Loucy (cell line): ENCODE data around the gene LPP.
A peak's percentile ranks its signal among the peaks of the same experiment; 100 is the strongest.

Experiments used
- H2AFZ ChIP-seq: fragments of 200-600 bp; sonication (generic); 2 replicates; pipeline ENCODE4 v1.6.0; 2016; ENCODE audit warnings: antibody characterized with exemption, mild to moderate bottlenecking, low read length, moderate library complexity
- H3F3A ChIP-seq: fragments of 200-600 bp; 2 replicates; pipeline ENCODE4 v1.6.0; 2016; ENCODE audit warnings: antibody characterized with exemption, low read depth, mild to moderate bottlenecking
- H3K27me3 ChIP-seq: fragments of 200-600 bp; sonication (generic); 2 replicates; pipeline ENCODE4 v1.6.1; 2014; ENCODE audit warnings: low read length, mild to moderate bottlenecking; ENCODE audit not compliant: insufficient read depth, poor library complexity, severe bottlenecking
- H3K36me3 ChIP-seq: fragments of 200-600 bp; sonication (generic); 2 replicates; pipeline ENCODE4 v1.6.1; 2016; ENCODE audit warnings: low read length; ENCODE audit not compliant: insufficient read depth
- H3K4me1 ChIP-seq: fragments of 200-600 bp; sonication (generic); 2 replicates; pipeline ENCODE4 v1.5.1; 2014; ENCODE audit warnings: low read length, mild to moderate bottlenecking; ENCODE audit not compliant: insufficient read depth, poor library complexity, severe bottlenecking
- H3K4me2 ChIP-seq: fragments of 200-600 bp; sonication (generic); 2 replicates; pipeline ENCODE4 v1.6.0; 2014; ENCODE audit warnings: antibody characterized with exemption, low read length, low read depth, mild to moderate bottlenecking; ENCODE audit not compliant: poor library complexity, severe bottlenecking
- H3K4me3 ChIP-seq: fragments of 200-600 bp; sonication (generic); 2 replicates; pipeline ENCODE4 v1.5.1; 2014; ENCODE audit warnings: low read length, mild to moderate bottlenecking, mixed read lengths; ENCODE audit not compliant: poor library complexity, severe bottlenecking
- H3K79me2 ChIP-seq: fragments of 200-600 bp; sonication (generic); 2 replicates; pipeline ENCODE4 v1.6.1; 2014; ENCODE audit warnings: low read length; ENCODE audit not compliant: insufficient read depth
- H3K9ac ChIP-seq: fragments of 200-600 bp; sonication (generic); 2 replicates; pipeline ENCODE4 v1.6.0; 2014; ENCODE audit warnings: mild to moderate bottlenecking, low read depth, low read length, moderate library complexity; ENCODE audit not compliant: poor library complexity, severe bottlenecking
- H3K9me2 ChIP-seq: fragments of 200-600 bp; sonication (generic); replicated peaks from 2 replicates; pipeline ENCODE4 v1.6.1; 2016; ENCODE audit warnings: low read depth, low read length, mixed read lengths
- H3K9me3 ChIP-seq: fragments of 200-600 bp; sonication (generic); 2 replicates; pipeline ENCODE4 v1.6.1; 2014; ENCODE audit warnings: mild to moderate bottlenecking, antibody characterized with exemption, low read length, low read depth; ENCODE audit not compliant: insufficient read depth
- H4K20me1 ChIP-seq: fragments of 200-600 bp; sonication (generic); 2 replicates; pipeline ENCODE4 v1.6.0; 2014; ENCODE audit warnings: antibody characterized with exemption, low read length, mild to moderate bottlenecking; ENCODE audit not compliant: insufficient read depth, poor library complexity, severe bottlenecking
- EZH2phosphoT487 ChIP-seq: fragments of 200-600 bp; IDR thresholded peaks from 2 replicates; pipeline ENCODE4 v1.6.1; 2018; ENCODE audit warnings: antibody characterized with exemption, mild to moderate bottlenecking, moderate library complexity, borderline replicate concordance
- TF ChIP-seq, protein P1 (sequence below): fragments of 200-600 bp; sonication (generic); conservative IDR thresholded peaks from 2 replicates; pipeline ENCODE4 v1.5.1; 2014; ENCODE audit warnings: mild to moderate bottlenecking, antibody characterized with exemption, low read length

Gene LPP

DNA sequence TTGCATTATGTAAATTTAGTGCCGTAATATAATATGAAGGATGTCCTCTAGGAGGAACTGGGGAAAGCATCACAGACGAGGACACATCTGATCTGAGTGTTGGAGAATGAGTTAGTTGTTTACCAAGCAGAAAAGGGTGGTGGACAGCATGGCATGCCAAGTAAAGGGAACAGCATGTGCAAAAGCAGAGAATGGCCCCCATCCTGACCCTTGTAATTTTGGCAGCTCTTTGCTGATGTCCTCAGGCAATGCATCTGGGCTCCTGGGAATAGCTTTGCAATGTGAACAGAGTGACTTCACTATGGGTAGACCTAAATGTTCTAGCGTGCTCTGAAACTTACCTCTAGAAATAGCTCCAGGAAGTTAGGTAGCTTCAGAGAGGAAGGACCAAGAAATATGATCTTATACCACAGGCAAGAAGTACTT, 263.3 kb downstream of the LPP start:
- no peaks in the 10 kb centered on the region for H3K9me2 ChIP-seq
- no peaks in the 10 kb centered on the region for H3K36me3 ChIP-seq
- no peak for TF ChIP-seq EZH2phosphoT487
- TF ChIP-seq, protein P1, sequence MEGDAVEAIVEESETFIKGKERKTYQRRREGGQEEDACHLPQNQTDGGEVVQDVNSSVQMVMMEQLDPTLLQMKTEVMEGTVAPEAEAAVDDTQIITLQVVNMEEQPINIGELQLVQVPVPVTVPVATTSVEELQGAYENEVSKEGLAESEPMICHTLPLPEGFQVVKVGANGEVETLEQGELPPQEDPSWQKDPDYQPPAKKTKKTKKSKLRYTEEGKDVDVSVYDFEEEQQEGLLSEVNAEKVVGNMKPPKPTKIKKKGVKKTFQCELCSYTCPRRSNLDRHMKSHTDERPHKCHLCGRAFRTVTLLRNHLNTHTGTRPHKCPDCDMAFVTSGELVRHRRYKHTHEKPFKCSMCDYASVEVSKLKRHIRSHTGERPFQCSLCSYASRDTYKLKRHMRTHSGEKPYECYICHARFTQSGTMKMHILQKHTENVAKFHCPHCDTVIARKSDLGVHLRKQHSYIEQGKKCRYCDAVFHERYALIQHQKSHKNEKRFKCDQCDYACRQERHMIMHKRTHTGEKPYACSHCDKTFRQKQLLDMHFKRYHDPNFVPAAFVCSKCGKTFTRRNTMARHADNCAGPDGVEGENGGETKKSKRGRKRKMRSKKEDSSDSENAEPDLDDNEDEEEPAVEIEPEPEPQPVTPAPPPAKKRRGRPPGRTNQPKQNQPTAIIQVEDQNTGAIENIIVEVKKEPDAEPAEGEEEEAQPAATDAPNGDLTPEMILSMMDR: no peak
- H3K27me3 ChIP-seq: no peaks in the 10 kb centered on the region
- no peaks in the 10 kb centered on the region for H3K9me3 ChIP-seq
- no peak overlapping the region for H3K9ac ChIP-seq
- H4K20me1 ChIP-seq: no peaks in the 10 kb centered on the region
- no peaks in the 10 kb centered on the region for H3K79me2 ChIP-seq
- no peak overlapping the region for H2AFZ ChIP-seq
- H3K4me3 ChIP-seq: no peak overlapping the region
- no peaks in the 10 kb centered on the region for H3F3A ChIP-seq
- H3K4me2 ChIP-seq: peak overlapping the region; percentile 13
- peaks cover 16% of the 10 kb centered on the region for H3K4me1 ChIP-seq

DNA sequence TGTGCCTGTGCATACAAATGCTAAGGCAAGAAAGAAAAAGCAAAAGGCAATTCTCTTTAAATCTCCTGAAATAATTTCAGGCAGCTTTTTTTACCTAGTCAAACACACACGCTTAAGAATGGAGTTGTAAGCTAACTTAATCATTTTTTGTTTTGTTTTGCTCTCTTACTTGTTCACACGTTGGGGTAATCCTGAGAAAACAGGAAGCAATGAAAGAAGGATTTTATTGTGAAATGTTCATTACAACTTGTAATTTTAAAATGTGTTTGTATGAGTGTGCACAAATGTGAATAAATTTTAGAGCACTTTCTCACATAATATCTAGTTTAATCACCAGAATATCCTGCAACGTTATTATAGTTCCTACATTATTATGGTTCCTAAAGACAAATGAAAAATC, 263.8 kb downstream of the LPP start:
- Histone ChIP-seq H2AFZ (no peak overlapping the region), H3K36me3 (no peaks in the 10 kb centered on the region), H3K4me2 (peak overlapping the region; percentile 13), H3K79me2 (no peaks in the 10 kb centered on the region), H3K27me3 (no peaks in the 10 kb centered on the region), H3K9ac (no peak overlapping the region), H3K9me2 (no peaks in the 10 kb centered on the region), H4K20me1 (no peaks in the 10 kb centered on the region), H3F3A (no peaks in the 10 kb centered on the region), H3K9me3 (no peaks in the 10 kb centered on the region), H3K4me1 (peaks cover 16% of the 10 kb centered on the region), H3K4me3 (no peak overlapping the region)
- TF ChIP-seq EZH2phosphoT487: no peak
- TF ChIP-seq, protein P1: no peak

DNA sequence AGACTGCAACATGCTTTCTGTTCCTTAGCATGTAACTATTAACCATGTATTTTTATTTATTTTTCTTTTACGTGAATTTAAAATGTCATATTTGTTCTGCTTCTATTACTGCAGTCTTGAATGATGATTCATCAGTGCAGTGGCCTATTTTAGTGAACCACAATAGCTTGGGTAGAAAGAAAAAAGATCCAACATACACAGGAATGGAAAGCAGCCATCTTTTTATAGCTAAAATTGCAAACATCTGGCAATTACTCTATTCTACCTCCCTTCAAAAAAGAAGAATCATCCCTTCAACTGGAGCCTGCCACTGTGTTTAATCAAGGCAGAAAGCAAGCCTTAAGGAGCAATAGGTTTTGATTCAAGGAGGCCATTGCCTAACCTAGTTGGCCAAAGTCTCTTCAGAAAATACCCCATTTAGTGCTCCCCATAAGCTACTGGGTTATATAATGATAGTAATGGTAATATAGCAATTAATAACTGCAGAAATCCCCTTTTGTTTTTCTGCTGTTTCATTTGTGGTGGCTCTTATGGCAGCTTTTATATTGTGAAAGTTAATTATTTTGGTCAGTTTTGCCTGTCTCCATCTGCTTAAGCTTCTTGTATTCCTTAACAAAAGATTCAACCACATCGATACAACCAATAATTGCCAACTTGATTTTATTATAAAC, 267.3 kb downstream of the LPP start:
- H4K20me1 ChIP-seq: no peaks in the 10 kb centered on the region
- H3K4me3 ChIP-seq: no peak overlapping the region

More for the DNA sequence above, 267.3 kb downstream of the LPP start:
- Histone ChIP-seq H3K9ac (no peak overlapping the region), H3K36me3 (no peaks in the 10 kb centered on the region), H3K79me2 (no peaks in the 10 kb centered on the region), H3K9me2 (no peaks in the 10 kb centered on the region), H3K27me3 (no peaks in the 10 kb centered on the region), H3K4me2 (no peak overlapping the region), H2AFZ (no peak overlapping the region), H3K9me3 (no peaks in the 10 kb centered on the region), H3K4me1 (peaks cover 16% of the 10 kb centered on the region), H3F3A (no peaks in the 10 kb centered on the region)
- TF ChIP-seq EZH2phosphoT487: no peak
- TF ChIP-seq, protein P1: no peak
